GM19372 (cell line): ENCODE results near the gene PPM1F.
"Not testable (repeated sequence)": the region's sequence is repeated elsewhere in the genome, so short reads cannot be mapped to it uniquely, and the experiment has no call there.

Experiments used
- ATAC-seq: cut with Tn5 transposase; IDR thresholded peaks from one replicate; pipeline ENCODE4 v1.9.1; 2021; ENCODE audit warnings: mild to moderate bottlenecking, low read depth, moderate library complexity; ENCODE audit not compliant: unreplicated experiment

The PPM1F gene

DNA sequence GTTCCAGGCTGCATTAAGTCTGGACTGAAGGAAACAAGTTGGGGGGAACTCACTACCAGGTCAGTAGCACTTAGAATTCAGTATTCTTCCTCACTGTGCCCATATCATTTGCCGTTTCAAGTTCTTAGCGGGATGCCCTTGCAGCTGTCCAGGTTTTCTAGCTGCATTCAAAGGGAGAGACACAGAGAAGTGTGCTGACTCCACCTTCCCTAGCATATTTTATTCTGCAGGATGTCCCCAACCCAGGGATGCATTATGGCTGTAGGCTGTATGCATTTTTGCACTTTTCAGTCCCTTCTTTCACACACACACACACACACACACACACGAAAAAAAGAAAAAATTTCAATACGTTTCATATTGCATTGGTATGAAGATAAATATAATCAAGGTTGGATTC lies 49.4 kb downstream of the PPM1F start:
- ATAC-seq = no peak

DNA sequence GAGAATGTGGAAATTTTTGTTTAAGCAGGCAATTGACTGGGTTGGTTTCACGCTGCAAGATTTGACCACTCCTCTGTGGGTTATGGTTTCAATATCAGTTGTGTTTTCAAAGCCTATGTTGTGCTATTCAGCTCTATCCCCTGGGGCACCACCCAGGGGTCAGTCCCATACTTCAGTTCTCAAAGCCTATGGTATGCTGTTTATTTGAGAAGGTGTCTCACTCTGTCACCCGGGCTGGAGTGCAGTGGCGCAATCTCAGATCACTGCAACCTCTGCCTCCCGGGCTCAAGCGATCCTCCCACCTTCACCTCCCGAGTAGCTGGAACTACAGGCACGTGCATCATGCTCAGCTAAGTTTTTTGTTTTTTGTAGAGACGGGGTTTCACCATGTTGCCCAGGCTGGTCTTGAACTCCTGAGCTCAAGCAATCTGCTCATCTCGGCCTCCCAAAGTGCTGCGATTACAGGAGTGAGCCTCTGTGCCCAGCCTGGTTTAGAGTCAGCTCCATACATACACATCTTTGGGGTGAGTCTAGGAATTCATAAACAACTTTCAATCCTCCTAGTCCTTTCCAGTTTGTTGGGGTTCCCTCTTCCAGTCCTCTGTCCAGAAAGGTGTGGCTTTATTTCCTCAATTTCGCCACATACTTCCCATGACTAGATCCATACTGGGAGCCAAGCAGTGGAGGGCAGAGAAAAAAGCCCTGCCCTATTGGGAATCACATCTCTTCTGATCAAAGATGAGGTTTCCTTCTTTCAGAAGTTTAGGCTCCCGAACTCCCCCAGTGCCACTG lies 50.2 kb downstream of the PPM1F start:
- ATAC-seq = no peak

DNA sequence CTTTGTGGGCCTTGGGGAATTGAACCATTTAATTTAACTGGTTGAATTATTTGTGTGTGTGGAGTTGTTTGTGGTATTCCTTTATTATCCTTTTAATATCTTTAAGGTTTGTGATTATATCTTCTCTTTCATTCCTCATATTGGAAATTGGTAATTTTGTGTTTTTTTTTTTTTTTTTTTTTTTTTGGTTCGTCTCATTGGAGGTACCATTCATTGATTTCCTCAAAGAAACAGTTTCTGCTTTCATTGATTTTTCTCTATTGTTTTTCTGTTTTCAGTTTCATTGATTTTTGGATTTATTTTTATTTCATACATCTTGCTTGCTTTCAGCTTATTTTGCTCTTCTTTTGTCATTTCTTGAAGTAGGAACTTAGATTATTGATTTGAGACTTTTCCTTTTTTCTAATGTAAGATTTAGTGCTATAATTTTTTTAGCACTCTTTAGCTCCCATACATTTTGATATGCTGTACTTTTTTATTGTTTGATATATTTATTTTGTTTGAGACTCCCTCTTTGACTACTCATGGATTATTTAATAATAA lies 54.2 kb downstream of the PPM1F start:
- no peak for ATAC-seq

DNA sequence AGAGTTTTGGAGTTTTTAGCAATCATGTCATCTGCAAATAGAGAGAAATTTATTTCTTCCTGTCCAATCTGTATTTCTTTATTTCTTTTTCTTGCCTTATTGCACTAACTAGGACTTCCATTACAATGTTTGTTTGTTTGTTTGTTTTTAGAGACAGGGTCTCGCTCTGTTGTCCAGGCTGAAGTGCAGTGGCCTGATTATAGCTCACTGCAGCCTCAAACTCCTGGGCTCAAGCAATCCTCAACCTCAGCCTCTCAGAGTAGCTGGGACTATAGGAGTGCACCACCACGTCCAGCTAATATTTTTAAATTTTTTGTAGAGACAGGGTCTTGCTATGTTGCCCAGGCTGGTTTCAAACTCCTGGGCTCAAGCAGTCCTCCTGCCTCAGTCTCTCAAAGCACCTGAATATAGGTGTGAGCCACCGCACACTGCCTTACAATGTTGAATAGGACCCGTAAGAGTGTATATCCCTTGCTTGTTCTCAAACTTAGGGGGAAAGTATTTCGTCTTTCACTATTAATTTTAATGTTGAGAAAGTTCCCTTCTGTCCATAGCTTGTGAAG lies 55.6 kb downstream of the PPM1F start:
- ATAC-seq = no peak

DNA sequence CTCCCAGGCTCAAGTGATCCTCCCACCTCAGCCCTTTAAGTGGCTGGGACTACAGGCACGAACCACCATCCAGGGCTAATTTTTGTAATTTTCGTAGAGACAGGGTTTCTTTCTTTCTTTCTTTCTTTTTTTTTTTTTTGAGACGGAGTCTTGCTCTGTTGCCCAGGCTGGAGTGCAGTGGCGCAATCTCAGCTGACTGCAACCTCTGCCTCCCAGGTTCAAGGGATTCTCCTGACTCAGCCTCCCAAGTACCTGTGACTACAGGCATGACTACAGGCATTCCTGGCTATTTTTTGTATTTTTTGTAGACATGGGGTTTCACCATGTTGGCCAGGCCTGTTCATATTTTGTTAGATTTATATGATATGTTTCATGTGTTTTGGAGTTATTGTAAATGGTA lies 56.4 kb downstream of the PPM1F start:
- ATAC-seq = not testable (repeated sequence)

DNA sequence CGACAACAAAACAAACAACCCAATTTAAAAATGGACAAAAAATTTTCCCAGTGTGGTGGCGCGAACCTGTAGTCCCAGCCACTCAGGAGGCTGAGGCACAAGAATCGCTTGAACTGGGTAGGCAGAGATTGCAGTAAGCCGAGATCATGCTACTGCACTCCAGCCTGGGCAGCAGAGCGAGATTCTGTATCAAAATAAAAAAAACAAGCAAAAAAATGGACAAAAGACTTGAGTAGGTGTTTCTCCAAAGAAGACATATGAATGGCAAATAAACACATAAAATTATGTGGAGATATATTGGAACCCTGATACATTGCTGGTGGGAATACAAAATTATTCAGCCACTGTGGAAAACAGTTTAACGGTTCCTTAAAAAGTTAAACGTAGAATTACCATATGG lies 57.8 kb downstream of the PPM1F start:
- ATAC-seq = no peak

DNA sequence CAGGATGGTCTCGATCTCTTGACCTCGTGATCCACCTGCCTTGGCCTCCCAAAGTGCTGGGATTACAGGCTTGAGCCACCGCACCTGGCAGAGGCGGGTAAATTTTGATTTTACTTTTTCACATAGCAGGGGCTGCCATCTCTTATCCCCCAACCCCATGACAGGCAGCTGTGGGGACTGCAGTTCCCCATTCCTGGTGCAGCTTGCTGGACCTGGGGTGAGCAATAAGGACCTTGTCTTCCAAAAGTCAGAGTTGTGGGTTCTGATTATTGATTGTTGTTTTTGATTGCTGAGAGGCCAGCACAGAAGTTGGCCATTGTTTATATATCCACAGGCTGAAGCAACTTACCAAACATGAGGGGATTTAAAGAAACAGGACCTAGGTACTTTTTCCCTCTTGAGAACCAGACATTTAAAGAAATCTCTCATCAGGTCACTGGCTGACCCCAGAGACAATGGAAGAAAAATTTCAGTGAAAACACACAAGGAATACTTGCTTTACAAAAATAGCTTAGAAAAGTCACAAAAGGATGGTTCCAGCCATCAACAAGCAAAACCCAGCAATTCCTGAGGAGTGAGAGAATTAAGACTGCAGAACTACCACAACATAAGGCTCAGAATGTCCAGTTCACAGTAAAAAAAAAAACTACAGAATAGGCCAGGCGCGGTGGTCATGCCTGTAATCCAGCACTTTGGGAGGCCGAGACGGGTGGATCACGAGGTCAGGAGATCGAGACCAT lies 63.2 kb downstream of the PPM1F start:
- ATAC-seq = no peak

DNA sequence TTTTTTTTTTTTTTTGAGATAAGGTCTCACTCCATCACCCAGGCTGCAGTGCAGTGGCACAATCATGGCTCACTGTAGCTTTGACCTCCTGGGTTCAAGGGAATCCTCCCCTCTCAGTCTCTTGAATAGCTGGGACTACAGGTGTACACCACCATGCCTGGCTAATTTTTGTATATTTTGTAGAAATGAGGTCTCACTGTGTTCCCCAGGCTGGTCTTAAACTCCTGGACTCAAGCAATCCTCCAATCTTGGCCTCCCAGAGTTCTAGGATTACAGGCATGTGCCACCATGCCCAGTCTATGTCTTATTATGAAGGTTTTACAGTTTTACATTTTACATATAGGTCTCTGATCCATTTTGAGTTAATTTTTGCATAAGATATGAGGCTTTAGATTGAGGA lies 64.8 kb downstream of the PPM1F start:
- no peak for ATAC-seq

DNA sequence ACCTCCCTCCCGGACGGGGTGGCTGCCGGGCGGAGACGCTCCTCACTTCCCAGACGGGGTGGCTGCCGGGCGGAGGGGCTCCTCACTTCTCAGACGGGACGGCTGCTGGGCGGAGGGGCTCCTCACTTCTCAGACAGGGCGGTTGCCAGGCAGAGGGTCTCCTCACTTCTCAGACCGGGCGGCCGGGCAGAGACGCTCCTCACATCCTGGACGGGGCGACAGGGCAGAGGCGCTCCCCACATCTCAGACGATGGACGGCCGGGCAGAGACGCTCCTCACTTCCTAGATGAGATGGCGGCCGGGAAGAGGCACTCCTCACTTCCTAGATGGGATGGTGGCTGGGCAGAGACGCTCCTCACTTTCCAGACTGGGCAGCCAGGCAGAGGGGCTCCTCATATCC lies 68.7 kb downstream of the PPM1F start:
- not testable (repeated sequence) for ATAC-seq

DNA sequence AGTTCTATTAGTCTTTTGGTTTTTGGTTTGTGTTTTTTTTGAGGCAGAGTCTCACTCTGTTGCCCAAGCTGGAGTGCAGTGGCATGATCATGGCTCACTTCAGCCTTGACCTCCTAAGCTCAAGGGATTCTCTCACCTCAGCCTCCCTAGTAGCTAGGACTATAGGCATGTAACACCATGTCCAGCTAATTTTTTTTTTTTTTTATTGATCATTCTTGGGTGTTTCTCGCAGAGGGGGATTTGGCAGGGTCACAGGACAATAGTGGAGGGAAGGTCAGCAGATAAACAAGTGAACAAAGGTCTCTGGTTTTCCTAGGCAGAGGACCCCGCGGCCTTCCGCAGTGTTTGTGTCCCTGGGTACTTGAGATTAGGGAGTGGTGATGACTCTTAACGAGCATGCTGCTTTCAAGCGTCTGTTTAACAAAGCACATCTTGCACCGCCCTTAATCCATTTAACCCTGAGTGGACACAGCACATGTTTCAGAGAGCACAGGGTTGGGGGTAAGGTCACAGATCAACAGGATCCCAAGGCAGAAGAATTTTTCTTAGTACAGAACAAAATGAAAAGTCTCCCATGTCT lies 69.8 kb downstream of the PPM1F start:
- ATAC-seq = not testable (repeated sequence)

DNA sequence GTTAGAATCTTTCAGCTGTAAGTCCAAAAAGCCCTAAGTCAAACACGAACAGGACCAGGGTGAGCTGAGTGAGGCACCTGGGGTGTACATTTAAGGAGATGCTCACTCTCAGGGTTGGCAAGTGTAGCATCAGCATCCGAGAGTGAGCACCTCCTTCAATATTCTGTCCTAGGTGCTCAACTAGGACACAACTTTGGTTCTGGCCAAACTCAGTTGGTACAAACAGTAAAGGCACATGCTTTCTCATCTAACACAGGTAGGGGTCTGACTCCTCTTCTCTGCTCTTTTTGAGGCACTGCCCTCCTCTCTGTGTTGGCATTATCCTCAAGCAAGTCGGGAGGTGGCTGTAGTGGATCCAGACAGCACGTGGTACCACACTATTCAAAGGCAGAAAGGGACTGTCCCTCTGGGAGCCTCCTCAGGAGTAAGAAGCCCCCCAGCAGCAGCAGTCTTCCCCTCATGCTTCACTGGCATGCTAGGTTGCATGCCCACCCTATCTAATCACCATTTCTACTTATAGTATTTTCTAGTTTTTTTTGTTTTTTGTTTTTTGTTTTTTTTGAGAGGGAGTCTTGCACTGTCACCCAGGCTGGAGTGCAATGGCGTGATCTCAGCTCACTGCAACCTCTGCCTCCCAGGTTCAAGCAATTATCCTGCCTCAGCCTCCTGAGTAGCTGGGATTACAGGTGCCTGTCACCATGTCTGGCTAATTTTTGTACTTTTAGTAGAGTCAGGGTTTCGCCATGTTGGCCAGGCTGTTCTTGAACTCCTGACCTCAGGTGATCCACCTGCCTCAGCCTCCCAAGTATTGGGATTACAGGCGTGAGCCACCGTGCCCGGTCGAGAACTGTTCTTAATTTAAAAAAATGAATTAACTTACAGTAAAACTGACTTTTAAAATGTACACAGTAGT lies 70.6 kb downstream of the PPM1F start:
- ATAC-seq = no peak

DNA sequence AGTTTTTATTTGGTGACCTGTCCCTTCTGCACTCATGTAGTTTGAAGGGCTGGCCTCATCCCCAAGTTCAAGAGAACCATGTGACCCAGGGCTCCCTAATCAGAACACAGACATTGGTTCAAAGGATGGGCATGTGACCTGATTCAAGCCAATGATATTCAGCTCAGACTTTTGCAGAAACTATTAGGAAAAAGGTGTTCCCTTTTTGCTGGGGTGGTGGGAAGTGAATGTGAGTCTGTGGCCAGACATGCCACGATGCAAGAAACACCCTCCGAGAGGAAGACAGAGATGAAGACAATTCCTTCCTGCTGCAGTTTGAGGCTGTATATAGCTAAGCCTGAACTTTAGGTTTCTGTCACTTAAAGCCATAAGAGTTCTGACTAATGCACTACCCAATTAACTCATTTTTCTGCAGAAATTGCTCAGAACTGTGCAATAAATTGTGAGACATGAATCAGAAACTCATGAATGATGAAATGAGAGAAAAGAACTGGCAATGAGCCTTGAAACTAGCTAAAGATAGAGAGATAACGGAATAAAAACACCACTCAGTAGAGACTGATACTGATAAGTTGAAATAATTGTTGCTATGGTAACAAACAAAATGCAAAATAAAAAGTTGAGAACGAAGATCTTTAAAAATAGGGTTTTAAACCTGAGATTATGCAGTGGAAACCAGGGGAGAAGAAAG lies 76.0 kb downstream of the PPM1F start:
- ATAC-seq = no peak

DNA sequence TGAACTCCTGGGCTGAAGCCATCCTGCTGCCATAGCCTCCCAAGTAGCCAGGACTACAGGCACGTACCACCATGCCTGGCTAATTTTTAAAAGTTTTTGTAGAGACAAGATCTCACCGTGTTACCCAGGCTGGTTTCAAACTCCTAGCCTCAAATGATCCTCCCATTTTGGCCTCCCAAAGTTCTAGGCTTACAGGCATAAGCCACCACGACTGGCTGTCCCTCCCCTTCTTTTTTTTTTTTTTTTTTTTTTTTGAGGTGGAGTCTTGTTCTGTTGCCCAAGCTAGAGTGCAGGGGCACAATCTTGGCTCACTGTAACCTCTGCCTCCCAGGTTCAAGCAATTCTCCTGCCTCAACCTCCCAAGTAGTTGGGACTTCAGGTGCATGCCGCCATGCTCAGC lies 77.7 kb downstream of the PPM1F start:
- not testable (repeated sequence) for ATAC-seq

DNA sequence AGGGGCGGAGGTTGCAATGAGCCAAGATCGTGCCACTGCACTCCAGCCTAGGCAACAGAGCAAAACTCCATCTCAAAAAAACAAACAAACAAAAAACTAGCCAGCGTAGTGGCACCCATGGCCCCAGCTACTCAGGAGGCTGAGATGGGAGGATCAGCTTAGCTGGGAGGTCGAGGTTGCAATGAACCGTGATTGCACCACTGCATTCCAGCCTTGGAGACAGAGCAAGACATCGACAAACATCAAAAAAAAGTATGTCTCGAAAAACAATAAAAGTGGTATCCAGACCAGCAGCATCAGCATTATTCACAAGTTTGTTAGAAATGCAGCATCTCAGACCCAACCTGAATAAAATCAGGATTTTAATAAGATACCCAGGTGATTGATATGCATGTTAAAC lies 79.0 kb downstream of the PPM1F start:
- no peak for ATAC-seq

DNA sequence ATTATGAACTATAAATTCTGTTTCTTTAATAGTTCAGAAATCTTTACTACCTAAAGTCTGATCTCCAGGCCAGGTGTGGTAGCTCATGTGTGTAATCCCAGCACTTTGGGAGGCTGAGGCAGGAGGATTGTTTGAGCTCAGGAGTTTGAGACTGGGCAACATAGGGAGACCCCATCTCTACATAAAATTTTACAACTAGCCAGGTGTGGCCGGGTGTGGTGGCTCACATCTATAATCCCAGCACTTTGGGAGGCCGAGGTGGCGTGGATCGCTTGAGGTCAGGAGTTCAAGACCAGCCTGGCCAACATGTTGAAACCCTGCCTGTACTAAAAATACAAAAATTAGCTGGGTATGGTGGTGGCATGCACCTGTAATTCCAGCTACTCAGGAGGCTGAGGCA lies 79.9 kb downstream of the PPM1F start:
- not testable (repeated sequence) for ATAC-seq
